ENCODE data around the gene EPHA6. TPM values are rescaled to one million over a fixed set of nuclear protein-coding genes. Genes with fewer than 3 reads are reported as not detected.

EPHA6 gene
- polyA plus RNA-seq, 2 of the 4 experiments (the other 2 are of a cell fraction) = 0.08 TPM

DNA sequence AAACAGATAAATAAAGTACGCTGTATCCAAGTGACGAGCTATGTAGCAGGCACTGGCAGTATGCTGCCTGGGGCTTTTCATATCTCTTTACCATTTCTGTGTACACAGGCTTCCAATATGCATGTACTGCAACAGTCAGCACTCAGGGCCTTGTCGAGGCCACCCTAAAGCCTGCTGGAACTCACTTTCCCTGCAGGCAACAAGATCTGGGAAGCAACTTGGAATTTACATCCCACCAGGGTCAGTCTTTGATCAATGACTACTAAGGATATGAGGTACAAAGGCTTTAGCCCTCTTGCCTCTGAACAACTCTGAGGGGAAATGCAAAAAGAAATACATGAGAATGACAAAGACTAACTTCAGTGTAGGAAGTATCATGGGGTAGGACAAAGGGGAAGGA lies 848.4 kb downstream of the EPHA6 start:
- Histone ChIP-seq H3K4me2 (no peak overlapping the region), H3K27ac (no peak overlapping the region), H3K4me3 (no peak overlapping the region), H3K4me1 (no peaks in the 10 kb centered on the region), H3K9me3 (no peaks in the 10 kb centered on the region)
- ATAC-seq (no peak), FAIRE-seq (no peak), DNase-seq (ENCODE audit: low read depth in 1 of 2, low spot score in 1 of 2) (no peak)
- ChIA-PET CTCF (no interaction called here), POLR2A (no interaction called here)
- WGBS (ENCODE audit: missing lambda C conversion rate) = 57% methylated on average over 3 of the region's 3 CpGs
- no peak for TF ChIP-seq NPAS2 (CRISPR knock-in tag; IDR thresholded peaks at IDR 0.05; ENCODE audit: borderline replicate concordance)
- no peak for TF ChIP-seq CEBPB (IDR thresholded peaks at IDR 0.05)
- TF ChIP-seq, protein P1, sequence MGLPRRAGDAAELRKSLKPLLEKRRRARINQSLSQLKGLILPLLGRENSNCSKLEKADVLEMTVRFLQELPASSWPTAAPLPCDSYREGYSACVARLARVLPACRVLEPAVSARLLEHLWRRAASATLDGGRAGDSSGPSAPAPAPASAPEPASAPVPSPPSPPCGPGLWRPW (IDR thresholded peaks at IDR 0.05) = no peak
- no peak for TF ChIP-seq HEYL (CRISPR knock-in tag; IDR thresholded peaks at IDR 0.05)
- TF ChIP-seq ZC3H11A (IDR thresholded peaks at IDR 0.05) = no peak
- TF ChIP-seq SREBF2 (IDR thresholded peaks at IDR 0.05) = no peak
- no peak for TF ChIP-seq CHD2 (IDR thresholded peaks at IDR 0.05; ENCODE audit: low read length, partially characterized antibody)

DNA sequence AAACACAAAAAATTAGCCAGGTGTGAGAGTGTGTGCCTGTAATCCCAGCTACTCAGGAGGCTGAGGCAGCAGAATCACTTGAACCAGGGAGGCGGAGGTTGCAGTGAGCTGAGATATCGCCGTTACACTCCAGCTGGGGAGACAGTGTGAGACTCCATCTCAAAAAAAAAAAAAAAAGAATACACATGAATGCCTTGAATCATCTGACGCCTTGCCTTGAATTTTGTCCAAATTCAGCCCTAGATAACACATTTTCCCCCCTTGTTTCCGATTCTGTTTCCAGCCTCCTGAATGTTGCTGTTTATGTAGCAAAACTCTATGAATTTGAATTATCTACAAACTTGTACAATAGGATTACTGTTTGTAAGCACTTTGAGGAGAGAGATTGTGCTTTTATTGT lies 851.5 kb downstream of the EPHA6 start:
- H3K27ac ChIP-seq = no peak overlapping the region
- WGBS (ENCODE audit: missing lambda C conversion rate) = 38% methylated on average over 5 of the region's 5 CpGs
- H3K4me3 ChIP-seq = no peak overlapping the region
- no peak for TF ChIP-seq HDAC2 (IDR thresholded peaks at IDR 0.05)
- no peak for TF ChIP-seq KDM5A (IDR thresholded peaks at IDR 0.05)
- no peak for TF ChIP-seq ZC3H11A (IDR thresholded peaks at IDR 0.05)
- no peak for TF ChIP-seq CBX8 (IDR thresholded peaks at IDR 0.05)
- no peak for TF ChIP-seq PHF8 (IDR thresholded peaks at IDR 0.05; ENCODE audit: borderline replicate concordance, low read depth)
- no peak for TF ChIP-seq KDM1A (IDR thresholded peaks at IDR 0.05; ENCODE audit: low read depth)
- no peak for TF ChIP-seq HOXA7 (CRISPR knock-in tag; IDR thresholded peaks at IDR 0.05)
- TF ChIP-seq FOSB (CRISPR knock-in tag; IDR thresholded peaks at IDR 0.05) = no peak
- no peak for TF ChIP-seq GATA3 (IDR thresholded peaks at IDR 0.05; ENCODE audit: borderline replicate concordance)
- TF ChIP-seq EP300 (IDR thresholded peaks at IDR 0.05) = no peak
- TF ChIP-seq, protein P2, sequence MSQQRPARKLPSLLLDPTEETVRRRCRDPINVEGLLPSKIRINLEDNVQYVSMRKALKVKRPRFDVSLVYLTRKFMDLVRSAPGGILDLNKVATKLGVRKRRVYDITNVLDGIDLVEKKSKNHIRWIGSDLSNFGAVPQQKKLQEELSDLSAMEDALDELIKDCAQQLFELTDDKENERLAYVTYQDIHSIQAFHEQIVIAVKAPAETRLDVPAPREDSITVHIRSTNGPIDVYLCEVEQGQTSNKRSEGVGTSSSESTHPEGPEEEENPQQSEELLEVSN (IDR thresholded peaks at IDR 0.05; ENCODE audit: borderline replicate concordance, low read depth) = no peak
- no peak for TF ChIP-seq TFCP2L1 (CRISPR knock-in tag; IDR thresholded peaks at IDR 0.05)
- no peak for TF ChIP-seq CBX2 (IDR thresholded peaks at IDR 0.05; ENCODE audit: borderline replicate concordance, low read depth)
- H3K4me2 ChIP-seq = no peak overlapping the region
- DNase-seq (ENCODE audit: low read depth in 1 of 2, low spot score in 1 of 2) (no peak), ATAC-seq (no peak), FAIRE-seq (no peak)
- ChIA-PET POLR2A (no interaction called here), CTCF (no interaction called here)
- no peaks in the 10 kb centered on the region for H3K4me1 ChIP-seq
- no peaks in the 10 kb centered on the region for H3K9me3 ChIP-seq

DNA sequence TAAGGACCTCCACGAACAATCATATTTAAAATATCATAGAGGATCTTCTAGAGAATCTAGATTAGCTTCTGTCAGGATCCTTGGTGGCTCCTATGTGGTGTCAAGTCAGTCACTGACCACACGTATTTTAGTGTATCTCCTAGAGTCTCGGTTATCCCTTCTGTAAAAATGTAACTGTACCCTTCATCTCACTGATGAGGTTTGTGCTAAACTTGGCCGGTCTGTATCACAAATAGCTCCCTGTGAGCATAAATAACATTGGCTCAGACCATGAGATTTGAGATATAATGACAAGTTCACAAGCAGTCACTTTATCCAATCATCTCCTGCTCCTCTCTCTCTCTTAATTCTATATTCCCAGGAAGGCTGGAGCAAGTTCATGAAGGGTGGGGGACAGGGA lies 856.6 kb downstream of the EPHA6 start:
- no peak for FAIRE-seq
- H3K27ac ChIP-seq = no peak overlapping the region
- ChIA-PET POLR2A (no interaction called here), CTCF (no interaction called here)
- no peak overlapping the region for H3K4me2 ChIP-seq
- WGBS (ENCODE audit: missing lambda C conversion rate) = 7% methylated on average over 4 of the region's 4 CpGs
- H3K4me3 ChIP-seq = no peak overlapping the region
- no peaks in the 10 kb centered on the region for H3K4me1 ChIP-seq
- ATAC-seq = no peak
- DNase-seq (ENCODE audit: low read depth in 1 of 2, low spot score in 1 of 2) = no peak
- H3K9me3 ChIP-seq = no peaks in the 10 kb centered on the region
- TF ChIP-seq TFCP2L1 (CRISPR knock-in tag; IDR thresholded peaks at IDR 0.05) = no peak
- no peak for TF ChIP-seq POLR2A (IDR thresholded peaks at IDR 0.05; ENCODE audit: low read length)
- no peak for TF ChIP-seq ZNF302 (CRISPR knock-in tag; IDR thresholded peaks at IDR 0.05)
- TF ChIP-seq CHD4 (IDR thresholded peaks at IDR 0.05; ENCODE audit: borderline replicate concordance) = no peak
- TF ChIP-seq, protein P1 (IDR thresholded peaks at IDR 0.05) = no peak
- TF ChIP-seq, protein P2 (IDR thresholded peaks at IDR 0.05; ENCODE audit: borderline replicate concordance, low read depth) = no peak
- TF ChIP-seq BHLHE40 (IDR thresholded peaks at IDR 0.05; ENCODE audit: low read depth, low read length) = no peak
- TF ChIP-seq, protein P3, sequence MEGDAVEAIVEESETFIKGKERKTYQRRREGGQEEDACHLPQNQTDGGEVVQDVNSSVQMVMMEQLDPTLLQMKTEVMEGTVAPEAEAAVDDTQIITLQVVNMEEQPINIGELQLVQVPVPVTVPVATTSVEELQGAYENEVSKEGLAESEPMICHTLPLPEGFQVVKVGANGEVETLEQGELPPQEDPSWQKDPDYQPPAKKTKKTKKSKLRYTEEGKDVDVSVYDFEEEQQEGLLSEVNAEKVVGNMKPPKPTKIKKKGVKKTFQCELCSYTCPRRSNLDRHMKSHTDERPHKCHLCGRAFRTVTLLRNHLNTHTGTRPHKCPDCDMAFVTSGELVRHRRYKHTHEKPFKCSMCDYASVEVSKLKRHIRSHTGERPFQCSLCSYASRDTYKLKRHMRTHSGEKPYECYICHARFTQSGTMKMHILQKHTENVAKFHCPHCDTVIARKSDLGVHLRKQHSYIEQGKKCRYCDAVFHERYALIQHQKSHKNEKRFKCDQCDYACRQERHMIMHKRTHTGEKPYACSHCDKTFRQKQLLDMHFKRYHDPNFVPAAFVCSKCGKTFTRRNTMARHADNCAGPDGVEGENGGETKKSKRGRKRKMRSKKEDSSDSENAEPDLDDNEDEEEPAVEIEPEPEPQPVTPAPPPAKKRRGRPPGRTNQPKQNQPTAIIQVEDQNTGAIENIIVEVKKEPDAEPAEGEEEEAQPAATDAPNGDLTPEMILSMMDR (IDR thresholded peaks at IDR 0.05) = no peak
- no peak for TF ChIP-seq RCOR1 (IDR thresholded peaks at IDR 0.05; ENCODE audit: low read depth, low read length)
- TF ChIP-seq CEBPB (IDR thresholded peaks at IDR 0.05) = no peak
- TF ChIP-seq ZFP36 (IDR thresholded peaks at IDR 0.05; ENCODE audit: borderline replicate concordance, partially characterized antibody) = no peak
- TF ChIP-seq HEYL (CRISPR knock-in tag; IDR thresholded peaks at IDR 0.05) = no peak
- no peak for TF ChIP-seq FOSL2 (IDR thresholded peaks at IDR 0.05)
- TF ChIP-seq FOSL2 (CRISPR knock-in tag; IDR thresholded peaks at IDR 0.05) = no peak
- no peak for TF ChIP-seq ZC3H11A (IDR thresholded peaks at IDR 0.05)
- no peak for TF ChIP-seq ESRRA (IDR thresholded peaks at IDR 0.05; ENCODE audit: borderline replicate concordance, low read length)
- TF ChIP-seq KDM5A (IDR thresholded peaks at IDR 0.05) = no peak

Data from A549 (cell line).